ENCODE data around the gene HMCN1.

HMCN1 gene

GRCh38 chr1:185860311-185860710 is 126.1 kb downstream of the HMCN1 start:
- Histone ChIP-seq H3K9ac (ENCODE audit: insufficient read length, low read depth) (no peak overlapping the region), H3K4me1 (ENCODE audit: insufficient read depth, insufficient read length) (no peaks in the 10 kb centered on the region), H3K9me3 (ENCODE audit: insufficient read depth, low read length) (no peaks in the 10 kb centered on the region), H3K36me3 (ENCODE audit: insufficient read depth, insufficient read length, low read length) (peaks cover 3% of the 10 kb centered on the region), H3K27me3 (ENCODE audit: insufficient read depth, insufficient read length) (no peaks in the 10 kb centered on the region), H3K4me3 (ENCODE audit: insufficient read length, low read depth) (no peak overlapping the region)
- no peak for TF ChIP-seq YY1 (IDR thresholded peaks at IDR 0.05; ENCODE audit: insufficient read depth, insufficient read length)
- no peak for TF ChIP-seq ZNF274 (IDR thresholded peaks at IDR 0.05; ENCODE audit: low read depth, low read length)
- no peak for TF ChIP-seq SUZ12 (IDR thresholded peaks at IDR 0.05; ENCODE audit: extremely low read depth, insufficient read depth, insufficient read length)
- DNase-seq (ENCODE audit: low read depth, low spot score): no peak

- Histone ChIP-seq H3K4me1 (ENCODE audit: insufficient read depth, insufficient read length) (no peaks in the 10 kb centered on the region), H3K36me3 (ENCODE audit: insufficient read depth, insufficient read length, low read length) (peaks cover 3% of the 10 kb centered on the region), H3K9me3 (ENCODE audit: insufficient read depth, low read length) (no peaks in the 10 kb centered on the region), H3K4me3 (ENCODE audit: insufficient read length, low read depth) (no peak overlapping the region), H3K27me3 (ENCODE audit: insufficient read depth, insufficient read length) (no peaks in the 10 kb centered on the region), H3K9ac (ENCODE audit: insufficient read length, low read depth) (no peak overlapping the region)
- TF ChIP-seq SUZ12 (IDR thresholded peaks at IDR 0.05; ENCODE audit: extremely low read depth, insufficient read depth, insufficient read length) (no peak), YY1 (IDR thresholded peaks at IDR 0.05; ENCODE audit: insufficient read depth, insufficient read length) (no peak), ZNF274 (IDR thresholded peaks at IDR 0.05; ENCODE audit: low read depth, low read length) (no peak)
- no peak for DNase-seq (ENCODE audit: low read depth, low spot score)
These were observed 126.7 kb downstream of the HMCN1 start for GRCh38 chr1:185860859-185861258.

- Histone ChIP-seq H3K9ac (ENCODE audit: insufficient read length, low read depth) (no peak overlapping the region), H3K9me3 (ENCODE audit: insufficient read depth, low read length) (no peaks in the 10 kb centered on the region), H3K36me3 (ENCODE audit: insufficient read depth, insufficient read length, low read length) (peaks cover 3% of the 10 kb centered on the region), H3K4me1 (ENCODE audit: insufficient read depth, insufficient read length) (no peaks in the 10 kb centered on the region), H3K27me3 (ENCODE audit: insufficient read depth, insufficient read length) (no peaks in the 10 kb centered on the region), H3K4me3 (ENCODE audit: insufficient read length, low read depth) (no peak overlapping the region)
- TF ChIP-seq SUZ12 (IDR thresholded peaks at IDR 0.05; ENCODE audit: extremely low read depth, insufficient read depth, insufficient read length) (no peak), ZNF274 (IDR thresholded peaks at IDR 0.05; ENCODE audit: low read depth, low read length) (no peak), YY1 (IDR thresholded peaks at IDR 0.05; ENCODE audit: insufficient read depth, insufficient read length) (no peak)
- no peak for DNase-seq (ENCODE audit: low read depth, low spot score)
These were observed 127.4 kb downstream of the HMCN1 start for GRCh38 chr1:185861630-185862029.

- no peak for DNase-seq (ENCODE audit: low read depth, low spot score)
- Histone ChIP-seq H3K9ac (ENCODE audit: insufficient read length, low read depth) (no peak overlapping the region), H3K4me1 (ENCODE audit: insufficient read depth, insufficient read length) (no peaks in the 10 kb centered on the region), H3K9me3 (ENCODE audit: insufficient read depth, low read length) (no peaks in the 10 kb centered on the region), H3K36me3 (ENCODE audit: insufficient read depth, insufficient read length, low read length) (peaks cover 3% of the 10 kb centered on the region), H3K27me3 (ENCODE audit: insufficient read depth, insufficient read length) (no peaks in the 10 kb centered on the region), H3K4me3 (ENCODE audit: insufficient read length, low read depth) (no peak overlapping the region)
- no peak for TF ChIP-seq YY1 (IDR thresholded peaks at IDR 0.05; ENCODE audit: insufficient read depth, insufficient read length)
- no peak for TF ChIP-seq SUZ12 (IDR thresholded peaks at IDR 0.05; ENCODE audit: extremely low read depth, insufficient read depth, insufficient read length)
- TF ChIP-seq ZNF274 (IDR thresholded peaks at IDR 0.05; ENCODE audit: low read depth, low read length): no peak
These were observed 128.0 kb downstream of the HMCN1 start for GRCh38 chr1:185862235-185862634.

- no peaks in the 10 kb centered on the region for H3K4me1 ChIP-seq (ENCODE audit: insufficient read depth, insufficient read length)
- H3K27me3 ChIP-seq (ENCODE audit: insufficient read depth, insufficient read length): no peaks in the 10 kb centered on the region
- H3K9me3 ChIP-seq (ENCODE audit: insufficient read depth, low read length): no peaks in the 10 kb centered on the region
- peaks cover 3% of the 10 kb centered on the region for H3K36me3 ChIP-seq (ENCODE audit: insufficient read depth, insufficient read length, low read length)
- no peak for DNase-seq (ENCODE audit: low read depth, low spot score)
- H3K4me3 ChIP-seq (ENCODE audit: insufficient read length, low read depth): no peak overlapping the region
- TF ChIP-seq SUZ12 (IDR thresholded peaks at IDR 0.05; ENCODE audit: extremely low read depth, insufficient read depth, insufficient read length): no peak
- TF ChIP-seq ZNF274 (IDR thresholded peaks at IDR 0.05; ENCODE audit: low read depth, low read length): no peak
- no peak for TF ChIP-seq YY1 (IDR thresholded peaks at IDR 0.05; ENCODE audit: insufficient read depth, insufficient read length)
- H3K9ac ChIP-seq (ENCODE audit: insufficient read length, low read depth): no peak overlapping the region
These were observed 130.1 kb downstream of the HMCN1 start for GRCh38 chr1:185864331-185864730.

- Histone ChIP-seq H3K9me3 (ENCODE audit: insufficient read depth, low read length) (no peaks in the 10 kb centered on the region), H3K4me1 (ENCODE audit: insufficient read depth, insufficient read length) (no peaks in the 10 kb centered on the region), H3K4me3 (ENCODE audit: insufficient read length, low read depth) (no peak overlapping the region), H3K9ac (ENCODE audit: insufficient read length, low read depth) (no peak overlapping the region), H3K27me3 (ENCODE audit: insufficient read depth, insufficient read length) (no peaks in the 10 kb centered on the region), H3K36me3 (ENCODE audit: insufficient read depth, insufficient read length, low read length) (peaks cover 3% of the 10 kb centered on the region)
- no peak for DNase-seq (ENCODE audit: low read depth, low spot score)
- TF ChIP-seq YY1 (IDR thresholded peaks at IDR 0.05; ENCODE audit: insufficient read depth, insufficient read length) (no peak), SUZ12 (IDR thresholded peaks at IDR 0.05; ENCODE audit: extremely low read depth, insufficient read depth, insufficient read length) (no peak), ZNF274 (IDR thresholded peaks at IDR 0.05; ENCODE audit: low read depth, low read length) (no peak)
These were observed 130.8 kb downstream of the HMCN1 start for GRCh38 chr1:185864889-185865517.

GRCh38 chr1:185869590-185869989 is 135.4 kb downstream of the HMCN1 start:
- Histone ChIP-seq H3K4me3 (ENCODE audit: insufficient read length, low read depth) (no peak overlapping the region), H3K36me3 (ENCODE audit: insufficient read depth, insufficient read length, low read length) (peaks cover 3% of the 10 kb centered on the region), H3K9ac (ENCODE audit: insufficient read length, low read depth) (no peak overlapping the region), H3K4me1 (ENCODE audit: insufficient read depth, insufficient read length) (no peaks in the 10 kb centered on the region), H3K9me3 (ENCODE audit: insufficient read depth, low read length) (no peaks in the 10 kb centered on the region), H3K27me3 (ENCODE audit: insufficient read depth, insufficient read length) (no peaks in the 10 kb centered on the region)
- TF ChIP-seq YY1 (IDR thresholded peaks at IDR 0.05; ENCODE audit: insufficient read depth, insufficient read length): no peak
- no peak for TF ChIP-seq SUZ12 (IDR thresholded peaks at IDR 0.05; ENCODE audit: extremely low read depth, insufficient read depth, insufficient read length)
- no peak for TF ChIP-seq ZNF274 (IDR thresholded peaks at IDR 0.05; ENCODE audit: low read depth, low read length)
- no peak for DNase-seq (ENCODE audit: low read depth, low spot score)

Measured in NT2/D1 (cell line).